HCT116 (cell line): Measurements from ENCODE around the gene PDE2A.

Experiments used
- CTCF ChIP-seq, 3 experiments: fragments of 200-600 bp in 1 of 3; sonication (generic) in 1 of 3; IDR thresholded peaks in 2 of 3; conservative IDR thresholded peaks in 1 of 3; 2 replicates each; pipeline ENCODE4 v1.5.1; 2012 to 2017; ENCODE audit warnings: low read depth in 2 of 3, low read length in 2 of 3, antibody characterized with exemption in 1 of 3, borderline replicate concordance in 1 of 3, control low read depth in 1 of 3, mild to moderate bottlenecking in 1 of 3, mixed read lengths in 1 of 3, mixed run types in 1 of 3, moderate library complexity in 1 of 3; ENCODE audit not compliant: insufficient read depth in 1 of 3
- POLR2A ChIP-seq: IDR thresholded peaks from 2 replicates; pipeline ENCODE4 v1.7.0; 2011; ENCODE audit warnings: borderline replicate concordance; ENCODE audit not compliant: insufficient read depth, insufficient read length; ENCODE audit errors: extremely low read depth
- ZFX ChIP-seq: fragments of 450-650 bp; IDR thresholded peaks from 2 replicates; pipeline ENCODE4 v1.6.1; 2017
- ZNF274 ChIP-seq: fragments of 200-500 bp; sonication (Bioruptor generic); IDR thresholded peaks from 2 replicates; pipeline ENCODE4 v1.6.1; 2014; ENCODE audit warnings: mild to moderate bottlenecking, low read depth, low read length, inconsistent platforms
- TF ChIP-seq, protein P1 (sequence below): IDR thresholded peaks from 2 replicates; pipeline ENCODE4 v1.6.1; 2012; ENCODE audit warnings: low read depth

- TF ChIP-seq ZNF274 (no peak), CTCF (IDR thresholded peaks at IDR 0.05 in 2 of 3, conservative IDR thresholded peaks at IDR 0.05 in 1 of 3; ENCODE audit: borderline replicate concordance in 1 of 3, insufficient read depth in 1 of 3, low read depth in 2 of 3, low read length in 2 of 3) (no peak), ZFX (no peak), POLR2A (no peak)
- TF ChIP-seq, protein P1, sequence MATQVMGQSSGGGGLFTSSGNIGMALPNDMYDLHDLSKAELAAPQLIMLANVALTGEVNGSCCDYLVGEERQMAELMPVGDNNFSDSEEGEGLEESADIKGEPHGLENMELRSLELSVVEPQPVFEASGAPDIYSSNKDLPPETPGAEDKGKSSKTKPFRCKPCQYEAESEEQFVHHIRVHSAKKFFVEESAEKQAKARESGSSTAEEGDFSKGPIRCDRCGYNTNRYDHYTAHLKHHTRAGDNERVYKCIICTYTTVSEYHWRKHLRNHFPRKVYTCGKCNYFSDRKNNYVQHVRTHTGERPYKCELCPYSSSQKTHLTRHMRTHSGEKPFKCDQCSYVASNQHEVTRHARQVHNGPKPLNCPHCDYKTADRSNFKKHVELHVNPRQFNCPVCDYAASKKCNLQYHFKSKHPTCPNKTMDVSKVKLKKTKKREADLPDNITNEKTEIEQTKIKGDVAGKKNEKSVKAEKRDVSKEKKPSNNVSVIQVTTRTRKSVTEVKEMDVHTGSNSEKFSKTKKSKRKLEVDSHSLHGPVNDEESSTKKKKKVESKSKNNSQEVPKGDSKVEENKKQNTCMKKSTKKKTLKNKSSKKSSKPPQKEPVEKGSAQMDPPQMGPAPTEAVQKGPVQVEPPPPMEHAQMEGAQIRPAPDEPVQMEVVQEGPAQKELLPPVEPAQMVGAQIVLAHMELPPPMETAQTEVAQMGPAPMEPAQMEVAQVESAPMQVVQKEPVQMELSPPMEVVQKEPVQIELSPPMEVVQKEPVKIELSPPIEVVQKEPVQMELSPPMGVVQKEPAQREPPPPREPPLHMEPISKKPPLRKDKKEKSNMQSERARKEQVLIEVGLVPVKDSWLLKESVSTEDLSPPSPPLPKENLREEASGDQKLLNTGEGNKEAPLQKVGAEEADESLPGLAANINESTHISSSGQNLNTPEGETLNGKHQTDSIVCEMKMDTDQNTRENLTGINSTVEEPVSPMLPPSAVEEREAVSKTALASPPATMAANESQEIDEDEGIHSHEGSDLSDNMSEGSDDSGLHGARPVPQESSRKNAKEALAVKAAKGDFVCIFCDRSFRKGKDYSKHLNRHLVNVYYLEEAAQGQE = no peak
Observed at GRCh38 chr11:72543849-72544542, 130.2 kb downstream of the PDE2A start.
